ENCODE measurements around the gene LGALS8. TPM values are rescaled to one million over a fixed set of nuclear protein-coding genes. Genes with fewer than 3 reads are reported as not detected.
A peak's percentile ranks its signal among the peaks of the same experiment; 100 is the strongest.
"Not testable (repeated sequence)": the region's sequence is repeated elsewhere in the genome, so short reads cannot be mapped to it uniquely, and the experiment has no call there.

The LGALS8 gene
- 10 to 100 TPM; 33.5 to 58.4 TPM for total RNA-seq

DNA sequence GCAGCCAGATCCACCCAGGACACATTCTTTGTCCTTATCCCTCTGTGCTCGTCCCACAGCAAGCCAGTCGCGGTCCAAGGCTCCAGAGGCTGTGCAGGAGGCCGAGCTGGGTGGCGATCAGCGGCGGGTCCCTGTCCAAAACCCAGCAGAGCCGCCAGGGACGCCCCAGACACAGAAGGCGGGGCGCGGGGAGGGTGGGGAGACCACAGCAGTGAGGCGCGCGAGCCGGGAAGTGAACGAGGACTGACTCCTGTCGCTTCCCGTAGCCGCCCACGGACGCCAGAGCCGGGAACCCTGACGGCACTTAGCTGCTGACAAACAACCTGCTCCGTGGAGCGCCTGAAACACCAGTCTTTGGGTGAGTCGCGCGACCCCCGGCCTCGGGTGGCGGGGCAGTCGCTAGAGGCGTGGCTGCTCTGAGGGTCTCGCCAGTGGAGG lies at the start of gene LGALS8:
Gene LGALS8 (plus strand): TSS at position 279 of the 438 bp plus-strand sequence. CDS start 2,089 bp downstream, outside the sequence.
- H3K9me3 ChIP-seq = no peaks in the 10 kb centered on the region
- H3K9ac ChIP-seq (ENCODE audit: low read depth in 2 of 2, low read length in 2 of 2) = peak within 1 kb of the TSS; percentile 94 to 97
- peak within 1 kb of the TSS; percentile 91 for H3K4me3 ChIP-seq
- TF ChIP-seq CTCF (IDR thresholded peaks at IDR 0.05) = no peak
- H3K36me3 ChIP-seq = no peaks in the 10 kb centered on the region
- intact Hi-C loops (cut with DNase I) = no loop called here
- no peaks in the 10 kb centered on the region for H3K27me3 ChIP-seq
- no peaks in the 10 kb centered on the region for H3K4me1 ChIP-seq
- DNase-seq = peak; percentile 91
- peak within 1 kb of the TSS; percentile 82 for H3K27ac ChIP-seq

DNA sequence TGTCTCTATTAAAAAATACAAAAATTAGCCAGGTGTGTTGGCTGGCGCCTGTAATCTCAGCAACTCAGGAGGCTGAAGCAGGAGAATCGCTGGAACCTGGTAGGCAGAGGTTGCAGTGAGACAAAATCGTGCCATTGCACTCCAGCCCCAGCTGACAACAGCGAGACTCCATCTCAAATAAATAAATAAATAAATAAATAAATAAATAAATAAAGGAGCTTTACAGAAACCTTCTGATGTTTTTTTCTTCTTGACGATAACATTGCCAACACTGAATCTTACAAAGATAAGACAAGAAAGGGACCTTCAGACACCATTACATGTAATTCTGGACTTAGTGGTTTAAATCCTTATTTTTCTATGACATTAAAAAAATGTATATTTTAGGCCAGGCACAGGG lies 47.8 kb upstream of the LGALS8 start:
- Histone ChIP-seq H3K9me3 (no peaks in the 10 kb centered on the region), H3K9ac (ENCODE audit: low read depth in 2 of 2, low read length in 2 of 2) (no peak overlapping the region), H3K4me3 (no peak overlapping the region), H3K27ac (no peak overlapping the region), H3K4me1 (no peaks in the 10 kb centered on the region), H3K36me3 (no peaks in the 10 kb centered on the region), H3K27me3 (no peaks in the 10 kb centered on the region)
- intact Hi-C loops (cut with DNase I) = no loop called here
- TF ChIP-seq CTCF (IDR thresholded peaks at IDR 0.05) = no peak
- no peak for DNase-seq

DNA sequence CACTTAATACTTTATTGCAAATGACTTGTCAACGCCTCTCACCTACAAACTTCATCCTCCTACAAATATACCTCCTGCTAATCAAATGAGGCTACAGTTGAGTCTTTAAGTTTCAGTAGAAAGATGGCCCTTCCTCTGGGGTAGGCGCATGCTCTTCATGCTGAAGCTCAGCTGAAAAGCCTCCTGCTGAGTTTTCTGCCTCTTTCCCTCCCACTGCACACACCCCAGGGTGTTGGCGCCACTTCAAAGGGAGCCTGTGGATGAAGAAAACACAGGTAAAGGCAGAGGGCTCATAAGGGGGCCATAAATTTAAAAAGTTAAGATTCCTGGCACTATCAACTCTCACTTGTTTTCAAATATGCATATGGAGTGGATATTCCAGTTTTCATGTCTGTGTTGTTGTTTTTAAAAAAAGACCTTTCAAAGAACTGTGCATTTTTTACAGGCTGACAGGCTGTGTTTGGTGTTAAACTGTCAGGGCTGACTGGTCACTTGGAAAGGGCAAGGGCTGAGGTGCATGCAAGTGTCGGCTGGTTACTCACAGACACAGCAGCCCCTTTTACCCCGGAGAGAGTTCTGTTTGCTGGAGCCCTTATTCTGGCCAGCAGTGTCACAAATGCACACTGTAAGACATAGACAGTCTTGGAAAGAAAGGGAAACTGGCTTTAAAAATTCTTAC lies 42.9 kb upstream of the LGALS8 start:
- no peaks in the 10 kb centered on the region for H3K4me1 ChIP-seq
- no peak overlapping the region for H3K9ac ChIP-seq (ENCODE audit: low read depth in 2 of 2, low read length in 2 of 2)
- TF ChIP-seq CTCF (IDR thresholded peaks at IDR 0.05) = no peak
- no peaks in the 10 kb centered on the region for H3K9me3 ChIP-seq
- intact Hi-C loops (cut with DNase I) = no loop called here
- no peak overlapping the region for H3K4me3 ChIP-seq
- DNase-seq = peak; percentile 51
- no peaks in the 10 kb centered on the region for H3K27me3 ChIP-seq
- no peak overlapping the region for H3K27ac ChIP-seq
- no peaks in the 10 kb centered on the region for H3K36me3 ChIP-seq

DNA sequence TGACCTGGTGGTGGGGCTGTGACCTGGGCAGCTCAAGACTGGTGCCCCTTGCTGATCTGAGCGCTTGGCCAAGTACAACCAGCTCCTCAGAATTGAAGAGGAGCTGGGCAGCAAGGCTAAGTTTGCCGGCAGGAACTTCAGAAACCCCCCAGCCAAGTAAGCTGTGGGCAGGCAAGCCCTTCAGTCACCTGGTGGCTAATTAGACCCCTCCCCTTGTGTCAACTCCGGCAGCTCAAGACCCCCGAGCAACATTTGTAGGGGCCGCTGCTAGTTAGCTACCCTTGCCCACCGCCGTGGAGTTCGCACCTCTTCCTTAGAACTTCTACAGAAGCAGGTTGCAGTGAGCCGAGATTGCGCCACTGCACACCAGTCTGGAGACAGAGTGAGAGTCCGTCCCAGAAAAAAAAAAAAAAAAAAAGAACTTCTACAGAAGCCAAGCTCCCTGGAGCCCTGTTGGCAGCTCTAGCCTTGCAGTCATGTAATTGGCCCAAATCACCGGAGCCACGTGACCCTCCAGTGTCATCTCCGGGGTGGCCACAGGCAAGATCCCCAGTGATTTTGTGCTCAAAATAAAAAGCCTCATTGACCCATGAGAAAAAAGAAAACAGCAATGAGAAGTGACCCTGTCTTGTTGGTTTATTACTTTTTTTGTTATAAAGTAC lies 39.3 kb upstream of the LGALS8 start:
- Histone ChIP-seq H3K27me3 (no peaks in the 10 kb centered on the region), H3K9me3 (no peaks in the 10 kb centered on the region), H3K36me3 (no peaks in the 10 kb centered on the region), H3K4me1 (no peaks in the 10 kb centered on the region), H3K9ac (ENCODE audit: low read depth in 2 of 2, low read length in 2 of 2) (no peak overlapping the region), H3K4me3 (no peak overlapping the region), H3K27ac (no peak overlapping the region)
- intact Hi-C loops (cut with DNase I) = no loop called here
- no peak for DNase-seq
- no peak for TF ChIP-seq CTCF (IDR thresholded peaks at IDR 0.05)

- no peak for TF ChIP-seq CTCF (IDR thresholded peaks at IDR 0.05)
- Histone ChIP-seq H3K9ac (ENCODE audit: low read depth in 2 of 2, low read length in 2 of 2) (no peak overlapping the region), H3K4me1 (no peaks in the 10 kb centered on the region), H3K27me3 (no peaks in the 10 kb centered on the region), H3K4me3 (no peak overlapping the region), H3K27ac (no peak overlapping the region), H3K36me3 (no peaks in the 10 kb centered on the region), H3K9me3 (no peaks in the 10 kb centered on the region)
- no peak for DNase-seq
- intact Hi-C loops (cut with DNase I) = no loop called here
These were observed 37.3 kb upstream of the LGALS8 start for GRCh38 chr1:236486356-236487002.

DNA sequence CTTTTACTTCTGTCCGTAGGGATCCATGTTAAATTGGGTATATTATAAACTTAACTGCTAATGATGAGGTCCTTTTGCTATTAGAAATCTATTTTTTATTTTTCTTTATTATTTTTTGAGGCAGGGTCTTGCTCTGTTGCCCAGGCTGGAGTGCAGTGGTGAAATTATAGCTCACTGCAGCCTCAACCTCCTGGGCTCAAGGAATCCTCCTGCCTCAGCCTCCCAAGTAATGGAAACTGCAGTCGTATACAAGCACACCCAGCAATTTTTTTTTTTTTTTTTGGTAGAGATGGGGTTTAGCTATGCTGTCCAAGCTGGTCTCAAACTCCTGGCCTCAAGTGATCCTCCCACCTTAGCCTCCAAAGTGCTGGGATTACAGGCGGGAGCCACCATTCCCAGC lies 34.6 kb upstream of the LGALS8 start:
- not testable (repeated sequence) for H3K27ac ChIP-seq; H3K4me1 ChIP-seq; H3K4me3 ChIP-seq; H3K36me3 ChIP-seq; DNase-seq; H3K9me3 ChIP-seq; H3K9ac ChIP-seq (ENCODE audit: low read depth in 2 of 2, low read length in 2 of 2); H3K27me3 ChIP-seq
- intact Hi-C loops (cut with DNase I) = loop anchor here (2.0 kb wide), 1 partner anchor 378 kb away; no protein-coding TSS in a partner anchor
